LNCaP clone FGC (cell line): ENCODE measurements around the gene VPS39.

Source experiments
- DNase-seq: peaks from one replicate; pipeline ENCODE4 v3.0.0-alpha.2; 2011; ENCODE audit warnings: low read depth
- H3K4me3 ChIP-seq: 2 replicates; pipeline ENCODE4 v1.5.1; 2011; ENCODE audit warnings: mild to moderate bottlenecking, low read depth, low read length, control low read depth
- CTCF ChIP-seq: IDR thresholded peaks from 2 replicates; pipeline ENCODE4 v1.5.1; 2012; ENCODE audit warnings: mild to moderate bottlenecking; ENCODE audit not compliant: control insufficient read depth, insufficient read depth; ENCODE audit errors: extremely low read depth

The VPS39 gene

GRCh38 chr15:42137461-42138261 is 70.4 kb downstream of the VPS39 start:
- DNase-seq: peak; percentile 21
- peak; percentile 71 for TF ChIP-seq CTCF
- no peak overlapping the region for H3K4me3 ChIP-seq

GRCh38 chr15:42136513-42136912 is 71.6 kb downstream of the VPS39 start:
- H3K4me3 ChIP-seq: no peak overlapping the region
- DNase-seq: no peak
- TF ChIP-seq CTCF: no peak

GRCh38 chr15:42135351-42135750 is 72.8 kb downstream of the VPS39 start:
- no peak overlapping the region for H3K4me3 ChIP-seq
- no peak for DNase-seq
- TF ChIP-seq CTCF: no peak

- no peak for DNase-seq
- no peak overlapping the region for H3K4me3 ChIP-seq
- TF ChIP-seq CTCF: no peak
These were observed 73.4 kb downstream of the VPS39 start for GRCh38 chr15:42134617-42135245.

- peak; percentile 96 for TF ChIP-seq CTCF
- no peak overlapping the region for H3K4me3 ChIP-seq
- DNase-seq: peak; percentile 10
These were observed 74.1 kb downstream of the VPS39 start for GRCh38 chr15:42133886-42134502.

GRCh38 chr15:42133356-42133755 is 74.7 kb downstream of the VPS39 start:
- no peak for DNase-seq
- H3K4me3 ChIP-seq: no peak overlapping the region
- no peak for TF ChIP-seq CTCF
